Lower lobe of right lung (tissue), 2 donors: Measurements from ENCODE around the gene ADARB1. TPM values are rescaled to one million over a fixed set of nuclear protein-coding genes. Genes with fewer than 3 reads are reported as not detected.

Experiments used
- ATAC-seq, 2 donors: fragments of 200-7000 bp; cut with Tn5 transposase; one replicate each; pipeline ENCODE4 v1.9.1; 2020 to 2022; ENCODE audit warnings: mild to moderate bottlenecking in 2 of 2, moderate library complexity in 2 of 2
- DNase-seq: peaks from one replicate; pipeline ENCODE4 v3.0.0-alpha.2; 2020
- H3K27ac ChIP-seq: fragments of 200-600 bp; one replicate; pipeline ENCODE4 v1.8.0; 2022
- H3K27me3 ChIP-seq: fragments of 200-600 bp; one replicate; pipeline ENCODE4 v1.8.0; 2022; ENCODE audit warnings: low read depth
- H3K36me3 ChIP-seq: fragments of 200-600 bp; one replicate; pipeline ENCODE4 v1.8.0; 2022; ENCODE audit warnings: mild to moderate bottlenecking
- H3K4me1 ChIP-seq: fragments of 200-600 bp; one replicate; pipeline ENCODE4 v1.8.0; 2022
- H3K4me3 ChIP-seq: fragments of 200-600 bp; one replicate; pipeline ENCODE4 v1.8.0; 2022; ENCODE audit warnings: mild to moderate bottlenecking
- H3K9me3 ChIP-seq: fragments of 200-600 bp; one replicate; pipeline ENCODE4 v1.8.0; 2022
- intact Hi-C: fragments of 100-400 bp; cut with DNase I; formaldehyde crosslinking; loops from one replicate; pipeline ENCODE4 v1.11.0; 2022
- total RNA-seq: library from RNA; stranded (reverse); fragmentation: NEBNext Ultra II Directional; extraction: Animal tissue kit (Norgen Biotek cat#: 25700); gene quantifications from one replicate; pipeline ENCODE4 v1.2.1, GENCODE V29; 2021
- TF ChIP-seq, protein P1 (sequence below): fragments of 200-600 bp; IDR thresholded peaks from one replicate; pipeline ENCODE4 v1.8.0; 2022; ENCODE audit warnings: antibody characterized with exemption, mild to moderate bottlenecking
- donor health status: DM: no; HTN: yes; CAD: no; lungs with severe emphysema.

The ADARB1 gene
- total RNA-seq, 1 donor from 2014 or later = 48.2 TPM

DNA sequence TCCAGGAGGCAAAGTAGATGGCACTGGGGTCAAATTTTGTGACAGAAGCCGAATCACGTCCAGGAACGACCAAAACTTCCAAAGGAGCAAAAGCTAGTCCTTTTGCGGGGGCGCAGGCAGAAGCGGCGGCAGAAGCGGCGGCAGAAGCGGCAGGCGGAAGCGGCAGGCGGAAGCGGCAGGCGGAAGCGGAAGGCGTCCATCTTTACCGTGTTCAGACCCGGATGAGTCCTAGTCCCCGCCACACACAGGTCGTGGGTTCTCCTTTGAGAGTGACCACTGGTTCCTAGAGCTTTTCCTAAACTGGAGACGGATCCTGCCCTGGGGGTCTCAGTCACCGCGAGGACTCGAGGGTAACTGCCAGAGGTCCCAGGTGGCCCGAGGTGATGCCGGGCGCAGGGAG is 159.7 kb downstream of the ADARB1 start:
- no peak for DNase-seq
- Histone ChIP-seq H3K36me3 (no peaks in the 10 kb centered on the region), H3K4me1 (no peaks in the 10 kb centered on the region)

DNA sequence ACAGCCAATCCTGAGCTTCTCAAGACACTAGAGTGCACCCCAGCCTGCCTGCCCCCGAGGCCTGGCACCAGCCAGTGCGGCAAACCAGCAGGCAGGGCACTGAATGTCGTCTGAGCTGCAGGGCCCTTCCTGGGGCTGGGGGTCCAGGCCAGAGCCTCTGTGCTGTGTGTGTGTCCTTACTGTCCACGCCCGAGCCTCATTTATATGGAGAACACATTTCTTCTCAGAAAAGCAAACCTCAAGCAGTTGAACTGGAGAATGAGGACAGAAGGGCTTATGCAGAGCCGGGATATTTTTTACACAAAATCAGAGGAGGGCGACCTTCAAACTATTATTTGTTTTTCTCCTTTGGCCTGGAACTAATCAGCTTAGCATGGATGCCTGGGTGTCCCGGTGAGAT is 160.6 kb downstream of the ADARB1 start:
- Histone ChIP-seq H3K9me3 (no peaks in the 10 kb centered on the region), H3K4me3 (no peak overlapping the region), H3K27me3 (peaks cover 26% of the 10 kb centered on the region), H3K36me3 (no peaks in the 10 kb centered on the region), H3K27ac (no peak overlapping the region), H3K4me1 (no peaks in the 10 kb centered on the region)
- intact Hi-C loops = no loop called here
- ATAC-seq = no peak
- DNase-seq = no peak
- TF ChIP-seq, protein P1, sequence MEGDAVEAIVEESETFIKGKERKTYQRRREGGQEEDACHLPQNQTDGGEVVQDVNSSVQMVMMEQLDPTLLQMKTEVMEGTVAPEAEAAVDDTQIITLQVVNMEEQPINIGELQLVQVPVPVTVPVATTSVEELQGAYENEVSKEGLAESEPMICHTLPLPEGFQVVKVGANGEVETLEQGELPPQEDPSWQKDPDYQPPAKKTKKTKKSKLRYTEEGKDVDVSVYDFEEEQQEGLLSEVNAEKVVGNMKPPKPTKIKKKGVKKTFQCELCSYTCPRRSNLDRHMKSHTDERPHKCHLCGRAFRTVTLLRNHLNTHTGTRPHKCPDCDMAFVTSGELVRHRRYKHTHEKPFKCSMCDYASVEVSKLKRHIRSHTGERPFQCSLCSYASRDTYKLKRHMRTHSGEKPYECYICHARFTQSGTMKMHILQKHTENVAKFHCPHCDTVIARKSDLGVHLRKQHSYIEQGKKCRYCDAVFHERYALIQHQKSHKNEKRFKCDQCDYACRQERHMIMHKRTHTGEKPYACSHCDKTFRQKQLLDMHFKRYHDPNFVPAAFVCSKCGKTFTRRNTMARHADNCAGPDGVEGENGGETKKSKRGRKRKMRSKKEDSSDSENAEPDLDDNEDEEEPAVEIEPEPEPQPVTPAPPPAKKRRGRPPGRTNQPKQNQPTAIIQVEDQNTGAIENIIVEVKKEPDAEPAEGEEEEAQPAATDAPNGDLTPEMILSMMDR = no peak

More for the DNA sequence above, 159.7 kb downstream of the ADARB1 start:
- Histone ChIP-seq H3K4me3 (no peak overlapping the region), H3K27me3 (peaks cover 26% of the 10 kb centered on the region), H3K9me3 (no peaks in the 10 kb centered on the region), H3K27ac (no peak overlapping the region)
- intact Hi-C loops = no loop called here
- TF ChIP-seq, protein P1 = no peak
- ATAC-seq = no peak

DNA sequence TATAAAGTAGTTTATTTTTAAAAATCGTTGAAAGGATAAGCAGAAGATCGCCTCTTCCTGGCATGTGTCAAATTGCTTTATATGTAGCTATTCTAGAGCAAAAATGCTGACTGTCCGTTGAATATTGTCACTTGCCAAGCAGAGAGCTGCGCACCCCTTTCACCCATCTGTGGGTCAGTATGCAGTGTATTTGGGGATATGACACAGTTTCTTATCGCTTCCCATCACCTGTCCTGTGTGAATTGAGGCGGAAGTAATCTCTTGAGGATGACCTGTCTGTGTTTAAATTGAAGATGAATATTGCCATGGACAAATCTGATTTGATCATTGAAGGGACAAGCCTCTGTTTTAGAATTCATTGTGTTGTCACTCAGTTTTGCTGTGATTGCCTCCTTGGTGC is 161.1 kb downstream of the ADARB1 start:
- H3K27ac ChIP-seq = no peak overlapping the region
- peaks cover 26% of the 10 kb centered on the region for H3K27me3 ChIP-seq
- TF ChIP-seq, protein P1 = no peak
- H3K36me3 ChIP-seq = no peaks in the 10 kb centered on the region
- no peak overlapping the region for H3K4me3 ChIP-seq
- intact Hi-C loops = no loop called here
- no peak for DNase-seq
- no peak for ATAC-seq
- no peaks in the 10 kb centered on the region for H3K9me3 ChIP-seq
- H3K4me1 ChIP-seq = no peaks in the 10 kb centered on the region

DNA sequence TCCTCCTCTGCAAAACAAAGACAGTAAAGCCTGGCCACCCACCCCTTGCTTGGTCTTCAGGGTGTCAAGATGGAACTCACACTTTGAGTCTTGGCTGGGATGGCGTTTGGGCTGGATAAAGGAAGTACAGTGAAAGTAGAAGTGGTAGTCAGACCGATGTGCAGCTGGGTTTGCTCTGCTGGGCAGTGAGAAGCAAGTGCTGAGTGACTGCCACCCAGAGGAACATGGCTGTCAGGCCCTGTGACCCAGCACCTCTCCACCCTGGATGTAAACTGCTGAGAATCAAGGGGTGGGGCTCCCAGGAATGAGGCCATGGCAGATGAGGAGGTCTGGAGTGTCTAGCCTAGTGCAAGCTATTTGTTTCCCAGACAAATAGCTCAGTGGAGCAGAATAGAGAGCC is 162.1 kb downstream of the ADARB1 start:
- DNase-seq (no peak), ATAC-seq (peak; percentile 31 to 42)
- Histone ChIP-seq H3K27me3 (peaks cover 26% of the 10 kb centered on the region), H3K9me3 (no peaks in the 10 kb centered on the region), H3K4me3 (no peak overlapping the region), H3K4me1 (no peaks in the 10 kb centered on the region), H3K36me3 (no peaks in the 10 kb centered on the region), H3K27ac (no peak overlapping the region)
- intact Hi-C loops = no loop called here
- TF ChIP-seq, protein P1 = no peak

DNA sequence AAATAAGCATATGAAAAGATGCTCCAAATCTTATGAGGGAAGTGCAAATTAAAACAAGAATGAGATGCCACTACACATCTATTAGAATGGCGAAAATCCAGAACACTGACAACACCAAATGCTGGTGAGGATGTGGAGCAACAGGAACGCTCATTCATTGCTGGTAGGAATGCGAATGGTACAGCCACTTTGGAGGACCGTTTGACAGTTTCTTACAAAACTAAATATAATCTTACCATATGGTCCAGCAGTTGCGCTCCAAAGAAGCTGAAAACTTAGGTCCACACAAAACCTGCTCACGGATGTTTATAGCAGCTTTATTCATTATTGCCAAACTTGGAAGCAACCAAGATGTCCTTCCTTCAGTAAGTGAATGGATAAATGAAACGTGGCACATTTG is 163.0 kb downstream of the ADARB1 start:
- Histone ChIP-seq H3K27me3 (peaks cover 26% of the 10 kb centered on the region), H3K36me3 (no peaks in the 10 kb centered on the region), H3K4me3 (no peak overlapping the region), H3K27ac (no peak overlapping the region), H3K4me1 (no peaks in the 10 kb centered on the region), H3K9me3 (no peaks in the 10 kb centered on the region)
- no peak for DNase-seq
- TF ChIP-seq, protein P1 = no peak
- intact Hi-C loops = no loop called here
- no peak for ATAC-seq

GRCh38 chr21:45241357-45241756 is 167.0 kb downstream of the ADARB1 start:
- TF ChIP-seq, protein P1 = no peak
- ATAC-seq = no peak
- H3K4me3 ChIP-seq = no peak overlapping the region

More at GRCh38 chr21:45241357-45241756, 167.0 kb downstream of the ADARB1 start:
- peaks cover 7% of the 10 kb centered on the region for H3K27me3 ChIP-seq
- H3K9me3 ChIP-seq = peaks cover 13% of the 10 kb centered on the region
- DNase-seq = no peak
- H3K36me3 ChIP-seq = no peaks in the 10 kb centered on the region
- intact Hi-C loops = no loop called here
- no peak overlapping the region for H3K27ac ChIP-seq
- no peaks in the 10 kb centered on the region for H3K4me1 ChIP-seq
